CD8-positive, alpha-beta memory T cell (primary cell): ENCODE data around the gene HIKESHI. TPM values are rescaled to one million over a fixed set of nuclear protein-coding genes. Genes with fewer than 3 reads are reported as not detected.
"Not testable (repeated sequence)": the region's sequence is repeated elsewhere in the genome, so short reads cannot be mapped to it uniquely, and the experiment has no call there.

Experiments
- CTCF ChIA-PET: fragments of 350-600 bp; sonication (Branson Sonifier 250); formaldehyde crosslinking; loops from one replicate; lab custom pipeline; 2021; ENCODE audit warnings: antibody characterized with exemption; lab: Charles Lee
- POLR2A ChIA-PET: fragments of 350-600 bp; sonication (Branson Sonifier 250); formaldehyde crosslinking; loops from one replicate; lab custom pipeline; 2021; ENCODE audit warnings: antibody characterized with exemption; lab: Charles Lee
- DNase-seq, 5 donors: peaks; one replicate each; pipeline versions ENCODE4 v3.0.0 to v3.0.0-alpha.2; 2020 to 2022; ENCODE audit warnings: mixed read lengths in 1 of 5
- H3K27ac ChIP-seq: one replicate; pipeline ENCODE4 v1.7.0; 2013; ENCODE audit warnings: low read depth, mild to moderate bottlenecking, low read length, moderate library complexity
- H3K27me3 ChIP-seq: 2 replicates; pipeline ENCODE4 v1.7.0; 2013; ENCODE audit warnings: low read length, mild to moderate bottlenecking; ENCODE audit not compliant: insufficient read depth, poor library complexity, severe bottlenecking
- H3K36me3 ChIP-seq: 2 replicates; pipeline ENCODE4 v1.7.0; 2013; ENCODE audit warnings: mild to moderate bottlenecking, low read length, moderate library complexity; ENCODE audit not compliant: insufficient read depth
- H3K4me1 ChIP-seq: 2 replicates; pipeline ENCODE4 v1.7.0; 2013; ENCODE audit warnings: mild to moderate bottlenecking, low read length, moderate library complexity; ENCODE audit not compliant: insufficient read depth
- H3K4me3 ChIP-seq: 2 replicates; pipeline ENCODE4 v1.7.0; 2013; ENCODE audit warnings: mild to moderate bottlenecking, low read length
- H3K9me3 ChIP-seq: 2 replicates; pipeline ENCODE4 v1.7.0; 2013; ENCODE audit warnings: mild to moderate bottlenecking, low read length
- H3K27ac Mint-ChIP-seq, 8 donors: one replicate each; pipeline ENCODE4 v1.8.0; 2020 to 2021; ENCODE audit warnings: mixed read lengths in 8 of 8, mild to moderate bottlenecking in 6 of 8, inconsistent platforms in 3 of 8, moderate library complexity in 3 of 8
- H3K27me3 Mint-ChIP-seq, 2 donors: one replicate each; pipeline ENCODE4 v1.8.0; 2020 to 2021; ENCODE audit warnings: mixed read lengths in 2 of 2, mild to moderate bottlenecking in 1 of 2, moderate library complexity in 1 of 2
- H3K36me3 Mint-ChIP-seq, 3 donors: one replicate each; pipeline ENCODE4 v1.8.0; 2020 to 2021; ENCODE audit warnings: mixed read lengths in 3 of 3, inconsistent platforms in 1 of 3, mild to moderate bottlenecking in 1 of 3
- H3K4me1 Mint-ChIP-seq, 3 donors: one replicate each; pipeline ENCODE4 v1.8.0; 2020 to 2021; ENCODE audit warnings: mixed read lengths in 3 of 3, inconsistent platforms in 1 of 3, mild to moderate bottlenecking in 1 of 3
- H3K4me3 Mint-ChIP-seq, 7 donors: one replicate each; pipeline ENCODE4 v1.8.0; 2020 to 2021; ENCODE audit warnings: mixed read lengths in 7 of 7, mild to moderate bottlenecking in 6 of 7, moderate library complexity in 4 of 7, inconsistent platforms in 2 of 7
- H3K9me3 Mint-ChIP-seq, 5 donors: one replicate each; pipeline ENCODE4 v1.8.0; 2020 to 2022; ENCODE audit warnings: mixed read lengths in 5 of 5, mild to moderate bottlenecking in 3 of 5, moderate library complexity in 2 of 5, inconsistent platforms in 1 of 5
- polyA plus RNA-seq: library from polyadenylated mRNA; unstranded; fragments of 300-500 nt; fragmentation: Illumina TruSeq; gene quantifications from one replicate; pipeline ENCODE4 v1.2.3, GENCODE V29; 2021
- total RNA-seq, 2 experiments: library from RNA; stranded (reverse); gene quantifications; one replicate each; pipeline ENCODE4 v1.2.3, GENCODE V29; 2021

The HIKESHI gene
- total and polyA plus RNA-seq, 3 experiments from 2014 or later, result 52.9 to 85.3 (median 56.9) TPM

DNA sequence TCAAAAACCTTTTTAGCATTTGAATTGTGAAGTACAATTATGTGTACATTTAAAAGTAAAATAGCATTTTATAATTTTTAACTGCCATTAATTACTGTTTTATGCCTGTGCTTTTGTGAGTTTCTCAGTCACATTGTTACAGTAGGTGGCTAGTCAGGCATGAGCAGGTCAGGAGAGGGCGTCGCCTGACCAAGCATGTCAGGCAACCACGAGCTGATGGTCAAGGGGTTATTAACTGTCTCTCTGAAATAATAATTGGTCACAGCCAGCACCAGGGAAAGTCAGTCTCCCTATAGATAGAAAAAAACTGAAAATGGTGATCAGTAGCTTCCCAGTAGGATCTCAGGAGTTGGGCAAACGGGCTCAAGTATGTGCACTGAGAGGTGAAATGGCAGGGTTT lies 53.2 kb downstream of the HIKESHI start:
- H3K4me1 Mint-ChIP-seq, result no peaks in the 10 kb centered on the region
- peaks cover 4 to 5% of the 10 kb centered on the region in 2 donors for H3K27me3 Mint-ChIP-seq
- ChIA-PET POLR2A (no interaction called here), CTCF (no interaction called here)
- Histone ChIP-seq H3K4me3 (no peak overlapping the region), H3K9me3 (no peaks in the 10 kb centered on the region), H3K27ac (no peak overlapping the region), H3K4me1 (no peaks in the 10 kb centered on the region), H3K36me3 (no peaks in the 10 kb centered on the region), H3K27me3 (no peaks in the 10 kb centered on the region)
- H3K36me3 Mint-ChIP-seq, result peaks cover 0 to 4% (median 0%) of the 10 kb centered on the region in 3 donors
- H3K9me3 Mint-ChIP-seq, result no peaks in the 10 kb centered on the region
- no peak for DNase-seq
- no peak overlapping the region for H3K27ac Mint-ChIP-seq
- no peak overlapping the region for H3K4me3 Mint-ChIP-seq

DNA sequence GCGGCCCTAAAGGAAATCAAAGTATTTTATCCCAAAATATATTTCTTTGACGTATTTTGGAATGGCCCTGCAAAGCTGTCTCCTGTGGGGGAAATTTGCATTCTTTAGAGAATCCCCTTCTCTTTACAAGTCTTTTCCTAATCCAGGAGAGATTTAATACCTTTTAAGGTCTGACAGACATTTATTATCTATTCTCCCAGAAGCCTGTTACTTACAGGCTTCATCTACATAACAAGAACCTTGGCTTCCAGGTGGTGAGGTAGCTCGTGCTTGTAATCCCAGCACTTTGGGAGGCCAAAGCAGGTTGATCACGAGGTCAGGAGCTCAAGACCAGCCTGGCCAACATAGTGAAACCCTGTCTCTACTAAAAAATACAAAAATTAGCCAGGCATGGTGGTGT lies 55.4 kb downstream of the HIKESHI start:
- POLR2A ChIA-PET, H3K27me3 ChIP-seq, H3K4me3 ChIP-seq, H3K4me1 Mint-ChIP-seq, H3K27ac Mint-ChIP-seq, H3K9me3 Mint-ChIP-seq, H3K36me3 ChIP-seq, H3K4me1 ChIP-seq, H3K4me3 Mint-ChIP-seq, H3K9me3 ChIP-seq, H3K27me3 Mint-ChIP-seq, H3K27ac ChIP-seq, CTCF ChIA-PET, DNase-seq: not testable (repeated sequence)
- H3K36me3 Mint-ChIP-seq, result peaks cover 0 to 12% (median 0%) of the 10 kb centered on the region in 3 donors

DNA sequence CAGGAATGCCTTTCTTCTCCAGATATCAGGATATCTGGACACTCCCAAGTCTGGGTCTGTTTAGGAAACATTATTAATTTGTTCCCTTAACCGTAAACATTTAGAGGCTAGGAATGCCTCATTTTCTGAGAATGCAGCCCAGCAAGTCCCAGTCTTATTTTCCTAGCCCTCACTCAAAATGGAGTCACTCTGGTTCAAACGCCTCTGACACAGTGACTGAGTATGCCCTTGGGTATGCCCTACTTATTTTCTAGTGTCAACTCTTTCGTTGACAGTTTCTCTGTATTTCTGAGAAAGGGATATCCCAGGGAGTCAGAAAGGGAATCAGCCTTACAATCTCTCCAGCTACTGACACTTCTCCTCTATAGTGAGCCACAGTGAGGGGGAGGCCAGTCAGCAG lies 56.7 kb downstream of the HIKESHI start:
- Histone ChIP-seq H3K4me1 (no peaks in the 10 kb centered on the region), H3K27ac (no peak overlapping the region), H3K27me3 (no peaks in the 10 kb centered on the region), H3K4me3 (no peak overlapping the region), H3K9me3 (no peaks in the 10 kb centered on the region), H3K36me3 (no peaks in the 10 kb centered on the region)
- Mint-ChIP-seq H3K27ac (no peak overlapping the region), H3K36me3 (peaks cover 0 to 12% (median 0%) of the 10 kb centered on the region in 3 donors), H3K9me3 (peaks cover 2 to 7% (median 5%) of the 10 kb centered on the region in 5 donors), H3K4me3 (no peak overlapping the region), H3K4me1 (no peaks in the 10 kb centered on the region), H3K27me3 (peaks cover 5 to 7% of the 10 kb centered on the region in 2 donors)
- ChIA-PET CTCF (no interaction called here), POLR2A (no interaction called here)
- no peak for DNase-seq

DNA sequence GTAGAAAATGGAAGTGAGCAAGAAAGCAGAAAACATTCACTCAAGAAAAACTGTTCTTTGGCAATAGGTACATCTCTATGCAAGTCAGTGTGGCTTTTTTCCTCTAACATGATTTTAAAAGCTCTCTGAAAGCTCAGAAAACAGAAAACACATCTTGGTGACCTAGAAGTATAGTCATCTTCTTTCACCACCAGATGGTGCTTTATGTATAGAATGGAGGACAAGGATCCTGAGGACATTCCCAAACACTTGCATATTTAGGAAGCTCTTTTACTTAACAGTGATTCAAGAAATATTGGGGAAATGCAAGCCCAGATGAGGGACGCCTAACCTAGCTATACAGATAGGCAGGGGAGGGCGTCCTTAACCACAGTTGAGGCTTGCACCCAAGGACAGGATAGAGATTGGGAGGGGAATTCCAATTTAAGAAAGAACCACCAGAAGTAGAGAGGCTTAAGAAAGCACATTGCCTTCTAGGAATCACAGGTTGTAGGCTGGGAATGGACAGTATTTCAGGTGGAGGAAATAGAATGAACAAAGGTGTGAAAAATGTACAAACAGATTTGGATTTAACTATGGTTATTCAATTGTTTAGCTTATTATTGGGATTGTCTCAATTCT lies 58.8 kb downstream of the HIKESHI start:
- peaks cover 0 to 12% (median 0%) of the 10 kb centered on the region in 3 donors for H3K36me3 Mint-ChIP-seq
- CTCF ChIA-PET, result interaction anchor here (1.4 kb wide), 1 partner anchor 10 kb away, joined by 3 read pairs; no protein-coding TSS in a partner anchor
- H3K36me3 ChIP-seq, result no peaks in the 10 kb centered on the region
- H3K27me3 Mint-ChIP-seq, result peaks cover 5 to 7% of the 10 kb centered on the region in 2 donors
- H3K27me3 ChIP-seq, result no peaks in the 10 kb centered on the region
- peak overlapping the region in 1 of 8 donors; percentile 27 for H3K27ac Mint-ChIP-seq
- H3K4me3 ChIP-seq, result no peak overlapping the region
- POLR2A ChIA-PET, result no interaction called here
- H3K9me3 Mint-ChIP-seq, result peaks cover 2 to 8% (median 5%) of the 10 kb centered on the region in 5 donors
- no peaks in the 10 kb centered on the region for H3K4me1 ChIP-seq
- no peak for DNase-seq
- no peak overlapping the region for H3K4me3 Mint-ChIP-seq
- H3K9me3 ChIP-seq, result no peaks in the 10 kb centered on the region
- H3K27ac ChIP-seq, result no peak overlapping the region
- H3K4me1 Mint-ChIP-seq, result no peaks in the 10 kb centered on the region

DNA sequence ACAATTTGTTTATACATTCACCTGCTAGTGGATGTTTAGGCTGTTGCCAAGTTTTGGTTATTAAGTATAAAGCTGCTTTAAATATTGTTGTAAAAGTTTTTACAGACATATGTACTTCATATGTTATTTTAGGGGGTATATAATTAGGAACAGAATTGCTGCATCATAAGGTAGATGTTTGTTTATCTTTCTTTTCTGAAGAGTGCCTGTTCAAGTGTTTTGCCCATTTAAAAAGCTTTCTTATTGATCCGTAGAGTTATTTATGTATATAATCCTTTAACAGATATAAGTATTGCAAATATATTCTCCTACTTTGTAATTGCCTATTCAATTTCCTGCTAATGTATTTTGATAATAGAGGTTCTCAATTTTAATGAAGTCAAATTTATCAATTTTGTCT lies 61.4 kb downstream of the HIKESHI start:
- POLR2A ChIA-PET, result no interaction called here

DNA sequence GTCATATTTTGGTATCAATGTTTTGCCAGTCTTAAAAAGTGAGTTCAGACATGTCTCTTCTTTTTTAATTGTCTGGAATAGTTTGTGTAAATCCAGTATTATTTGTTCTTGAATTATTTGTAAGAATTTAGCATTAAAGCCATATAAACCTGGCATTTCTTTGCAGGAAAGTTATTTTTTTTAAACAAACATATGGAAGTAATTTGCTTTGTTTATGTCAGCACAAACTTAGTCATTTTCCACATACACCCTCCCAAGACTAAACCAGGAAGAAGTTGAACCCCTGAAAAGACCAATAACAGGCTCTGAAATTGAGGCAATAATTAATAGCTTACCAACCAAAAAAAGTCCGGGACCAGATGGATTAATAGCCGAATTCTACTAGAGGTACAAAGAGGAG lies 63.5 kb downstream of the HIKESHI start:
- no peak overlapping the region for H3K4me3 ChIP-seq
- Mint-ChIP-seq H3K4me3 (no peak overlapping the region), H3K27me3 (peaks cover 0 to under 1% of the 10 kb centered on the region in 2 donors), H3K27ac (no peak overlapping the region), H3K36me3 (peaks cover 0 to 7% (median 0%) of the 10 kb centered on the region in 3 donors), H3K9me3 (peaks cover 2 to 8% (median 5%) of the 10 kb centered on the region in 5 donors), H3K4me1 (no peaks in the 10 kb centered on the region)
- no peaks in the 10 kb centered on the region for H3K27me3 ChIP-seq
- no peaks in the 10 kb centered on the region for H3K36me3 ChIP-seq
- H3K27ac ChIP-seq, result no peak overlapping the region
- no peaks in the 10 kb centered on the region for H3K4me1 ChIP-seq
- CTCF ChIA-PET, result no interaction called here
- POLR2A ChIA-PET, result no interaction called here
- no peak for DNase-seq
- no peaks in the 10 kb centered on the region for H3K9me3 ChIP-seq

More for the DNA sequence above, 61.4 kb downstream of the HIKESHI start:
- Histone ChIP-seq H3K27ac (no peak overlapping the region), H3K9me3 (no peaks in the 10 kb centered on the region), H3K27me3 (no peaks in the 10 kb centered on the region), H3K4me3 (no peak overlapping the region), H3K4me1 (no peaks in the 10 kb centered on the region), H3K36me3 (no peaks in the 10 kb centered on the region)
- Mint-ChIP-seq H3K27me3 (peaks cover 5 to 7% of the 10 kb centered on the region in 2 donors), H3K36me3 (peaks cover 0 to 8% (median 0%) of the 10 kb centered on the region in 3 donors), H3K4me1 (no peaks in the 10 kb centered on the region), H3K9me3 (peaks cover 2 to 8% (median 5%) of the 10 kb centered on the region in 5 donors), H3K27ac (no peak overlapping the region), H3K4me3 (no peak overlapping the region)
- DNase-seq, result no peak
- CTCF ChIA-PET, result no interaction called here

DNA sequence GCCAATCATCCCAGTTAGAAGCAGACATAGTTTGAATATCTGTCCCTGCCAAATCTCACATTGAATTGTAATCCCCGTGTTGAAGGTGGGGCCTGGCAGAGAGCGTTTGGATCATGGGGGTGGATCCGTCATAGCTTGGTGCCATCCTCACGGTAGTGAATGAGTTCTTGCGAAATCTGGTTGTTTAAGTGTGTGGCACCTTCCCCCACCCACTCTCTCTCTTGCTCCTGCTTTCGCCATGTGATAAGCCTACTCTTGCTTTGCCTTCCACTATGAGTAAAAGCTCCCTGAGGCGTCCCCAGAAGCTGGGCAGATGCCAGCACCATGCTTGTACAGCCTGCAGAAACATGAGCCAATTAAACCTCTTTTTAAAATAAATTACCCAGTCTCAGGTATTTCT lies 67.6 kb downstream of the HIKESHI start:
- ChIA-PET POLR2A (no interaction called here), CTCF (no interaction called here)
- Histone ChIP-seq H3K27ac (no peak overlapping the region), H3K4me3 (no peak overlapping the region), H3K9me3 (no peaks in the 10 kb centered on the region), H3K4me1 (no peaks in the 10 kb centered on the region), H3K27me3 (no peaks in the 10 kb centered on the region), H3K36me3 (no peaks in the 10 kb centered on the region)
- Mint-ChIP-seq H3K4me1 (no peaks in the 10 kb centered on the region), H3K36me3 (no peaks in the 10 kb centered on the region), H3K9me3 (no peaks in the 10 kb centered on the region), H3K27ac (peak overlapping the region in 1 of 8 donors; percentile 47), H3K27me3 (peaks cover 2 to 6% of the 10 kb centered on the region in 2 donors), H3K4me3 (no peak overlapping the region)
- DNase-seq, result no peak

DNA sequence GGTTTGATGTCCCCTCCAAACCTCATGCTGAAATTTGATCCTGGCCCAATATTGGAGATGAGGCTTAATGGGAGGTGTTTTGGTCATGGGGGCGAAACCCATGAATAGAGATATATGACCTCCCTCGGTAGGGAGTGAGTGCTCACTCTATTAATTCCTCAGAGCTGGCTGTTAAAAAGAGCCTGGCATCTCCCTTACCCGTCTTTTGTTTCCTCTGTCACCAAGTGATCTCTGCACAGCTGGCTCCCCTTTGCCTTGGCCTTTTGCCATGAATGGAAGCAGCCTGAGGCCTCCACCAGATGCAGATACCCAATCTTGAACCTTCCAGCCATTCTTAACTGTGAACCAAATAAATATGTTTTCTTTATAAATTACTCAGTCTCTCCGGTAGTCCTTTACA lies 68.1 kb downstream of the HIKESHI start:
- Histone ChIP-seq H3K27ac (no peak overlapping the region), H3K4me3 (no peak overlapping the region), H3K27me3 (no peaks in the 10 kb centered on the region), H3K4me1 (no peaks in the 10 kb centered on the region), H3K36me3 (no peaks in the 10 kb centered on the region), H3K9me3 (no peaks in the 10 kb centered on the region)
- no peak for DNase-seq
- no peak overlapping the region for H3K27ac Mint-ChIP-seq
- peaks cover 2 to 6% of the 10 kb centered on the region in 2 donors for H3K27me3 Mint-ChIP-seq
- H3K36me3 Mint-ChIP-seq, result no peaks in the 10 kb centered on the region
- H3K4me3 Mint-ChIP-seq, result no peak overlapping the region
- CTCF ChIA-PET, result no interaction called here
- no peaks in the 10 kb centered on the region for H3K4me1 Mint-ChIP-seq
- POLR2A ChIA-PET, result no interaction called here
- no peaks in the 10 kb centered on the region for H3K9me3 Mint-ChIP-seq
